Adrenal gland (tissue), 12 donors: ENCODE data around the gene RDH11. TPM values are rescaled to one million over a fixed set of nuclear protein-coding genes. Genes with fewer than 3 reads are reported as not detected.
A peak's percentile ranks its signal among the peaks of the same experiment; 100 is the strongest.

Source experiments
- DNase-seq, 7 donors: peaks; one replicate each; pipeline ENCODE4 v3.0.0-alpha.2; 2019 to 2020
- H3K27ac ChIP-seq, 5 donors: fragments of 200-600 bp; sonication (generic) in 4 of 5; 1 replicate in 3 of 5; 2 replicates in 2 of 5; pipeline versions ENCODE4 v1.5.1 to v1.8.0; 2016 to 2020; ENCODE audit warnings: mild to moderate bottlenecking in 1 of 5
- H3K27me3 ChIP-seq: fragments of 200-600 bp; 2 replicates; pipeline ENCODE4 v1.8.0; 2021
- H3K36me3 ChIP-seq, 2 donors: fragments of 200-600 bp; replicated peaks in 1 of 2; 1 replicate in 1 of 2; 2 replicates in 1 of 2; pipeline versions ENCODE4 v1.5.1 to v1.8.0; 2018 to 2022
- H3K4me1 ChIP-seq, 2 donors: fragments of 200-600 bp; replicated peaks in 1 of 2; 1 replicate in 1 of 2; 2 replicates in 1 of 2; pipeline versions ENCODE4 v1.5.1 to v1.8.0; 2018 to 2021
- H3K4me3 ChIP-seq, 4 donors: fragments of 200-600 bp; sonication (generic) in 3 of 4; one replicate each; pipeline ENCODE4 v1.5.1; 2016 to 2018
- H3K9me3 ChIP-seq, 3 donors: fragments of 200-600 bp; sonication (generic) in 1 of 3; replicated peaks in 1 of 3; 1 replicate in 2 of 3; 2 replicates in 1 of 3; pipeline versions ENCODE4 v1.5.1 to v1.8.0; 2016 to 2021
- CTCF ChIP-seq, 6 experiments: fragments of 450-650 bp in 4 of 6; fragments of 200-600 bp in 2 of 6; sonication (generic) in 1 of 6; IDR thresholded peaks; 1 replicate in 5 of 6; 2 replicates in 1 of 6; pipeline versions ENCODE4 v1.5.1 to v1.8.0; 2016 to 2021; ENCODE audit warnings: antibody characterized with exemption in 6 of 6, mild to moderate bottlenecking in 2 of 6, moderate library complexity in 1 of 6
- POLR2A ChIP-seq, 2 donors: fragments of 450-650 bp; IDR thresholded peaks; one replicate each; pipeline ENCODE4 v1.6.1; 2017; ENCODE audit warnings: antibody characterized with exemption in 2 of 2, mild to moderate bottlenecking in 2 of 2, moderate library complexity in 1 of 2
- WGBS, 4 donors: extraction: QIAGEN DNeasy Blood & Tissue Kit in 2 of 4; methylation state at CpG; one replicate each; pipeline versions ENCODE4 v1.1.5 to v1.1.7; 2013 to 2017; 5-methylcytosine and 5-hydroxymethylcytosine counted together
- intact Hi-C, 2 donors: fragments of 100-400 bp; cut with DNase I; formaldehyde crosslinking; loops; one replicate each; pipeline versions ENCODE4 v1.14.1 to v1.15.0; 2022 to 2023
- polyA plus RNA-seq, 3 donors: library from polyadenylated mRNA; stranded (reverse); fragments of 200-250 nt in 2 of 3; fragments of 350-450 nt in 1 of 3; fragmentation: Illumina TruSeq in 1 of 3; extraction: RNeasy Lipid Tissue Mini Kit (QIAGEN cat#74804) in 1 of 3; gene quantifications; one replicate each; pipeline ENCODE4 v1.2.3, GENCODE V29; 2013 to 2014
- total RNA-seq, 9 donors: library from RNA; depleted of rRNA in 4 of 9; stranded (reverse); fragments of >200 nt in 4 of 9; fragments of 120-200 nt in 1 of 9; fragmentation: NEBNext Ultra II Directional in 1 of 9; extraction: Animal tissue kit (Norgen Biotek cat#: 25700) in 1 of 9; gene quantifications; one replicate each; pipeline versions ENCODE4 v1.1.0 to v1.2.4, GENCODE V29; 2013 to 2023
- donor health status: healthy with polysubstance abuse.
- donor health status: Bipolar disorder and iron deficiency.
- donor health status: DM: yes; HTN: yes; CAD: no.
- donor health status: DM: no; HTN: no; CAD: no.
- donor health status: DM: no; HTN: no; CAD: no.
- donor health status: DM: yes; HTN: yes; CAD: no.

Gene RDH11
- total and polyA plus RNA-seq, 12 donors, result 49.1 to 309 (median 81.3) TPM

GRCh38 chr14:67697006-67697405 is 1.4 kb upstream of the RDH11 start:
- WGBS, 4 donors, result 47 to 74% (median 66%) methylated on average over 4 of the region's 4 CpGs
- Histone ChIP-seq H3K27ac (no peak overlapping the region), H3K4me1 (peaks cover 5 to 18% of the 10 kb centered on the region in 2 donors)

GRCh38 chr14:67694791-67695393 is 672 bp downstream of the RDH11 start:
- Histone ChIP-seq H3K4me3 (peak overlapping the region in 3 of 4 donors; percentile 48 to 74 (median 58)), H3K27me3 (no peaks in the 10 kb centered on the region), H3K27ac (peak overlapping the region; percentile 61 to 94 (median 89)), H3K9me3 (no peaks in the 10 kb centered on the region), H3K4me1 (peaks cover 5 to 18% of the 10 kb centered on the region in 2 donors), H3K36me3 (peaks cover 0 to 25% of the 10 kb centered on the region in 2 donors)
- WGBS, 4 donors, result 1 to 2% (median 1%) methylated on average over 16 to 21 of the region's 21 CpGs
- TF ChIP-seq POLR2A (IDR thresholded peaks at IDR 0.05) (peak in 1 of 2 donors; percentile 74), CTCF (IDR thresholded peaks at IDR 0.05) (no peak)
- peak; percentile 84 to 97 (median 94) for DNase-seq
- intact Hi-C loops, result loop anchor here in 1 of 2 donors (10.0 kb wide), 1 partner anchor 80 kb away; the partner anchor contains the start of gene ARG2

More at GRCh38 chr14:67697006-67697405, 1.4 kb upstream of the RDH11 start:
- Histone ChIP-seq H3K27me3 (no peaks in the 10 kb centered on the region), H3K36me3 (peaks cover 0 to 4% of the 10 kb centered on the region in 2 donors), H3K9me3 (no peaks in the 10 kb centered on the region), H3K4me3 (no peak overlapping the region)
- intact Hi-C loops, result loop anchor here in 1 of 2 donors (10.0 kb wide), 1 partner anchor 82 kb away; the partner anchor contains the start of gene ARG2
- TF ChIP-seq POLR2A (IDR thresholded peaks at IDR 0.05) (no peak), CTCF (IDR thresholded peaks at IDR 0.05) (no peak)
- DNase-seq, result no peak

- H3K9me3 ChIP-seq, result no peaks in the 10 kb centered on the region
- H3K4me1 ChIP-seq, result peaks cover 5 to 18% of the 10 kb centered on the region in 2 donors
- no peak overlapping the region for H3K27ac ChIP-seq
- H3K27me3 ChIP-seq, result no peaks in the 10 kb centered on the region
- 88 to 98% (median 96%) methylated on average over 3 to 4 of the region's 4 CpGs for WGBS, 4 donors
- intact Hi-C loops, result loop anchor here in 1 of 2 donors (10.0 kb wide), 1 partner anchor 75 kb away; the partner anchor contains the start of gene ARG2
- H3K36me3 ChIP-seq, result peaks cover 0 to 60% of the 10 kb centered on the region in 2 donors
- no peak for DNase-seq
- H3K4me3 ChIP-seq, result no peak overlapping the region
- no peak for TF ChIP-seq CTCF (IDR thresholded peaks at IDR 0.05)
- no peak for TF ChIP-seq POLR2A (IDR thresholded peaks at IDR 0.05)
Observed at GRCh38 chr14:67690011-67690410, 5.6 kb downstream of the RDH11 start.

GRCh38 chr14:67683842-67684241 is 11.7 kb downstream of the RDH11 start:
- Histone ChIP-seq H3K27me3 (no peaks in the 10 kb centered on the region), H3K36me3 (peaks cover 0 to 40% of the 10 kb centered on the region in 2 donors), H3K4me1 (no peaks in the 10 kb centered on the region), H3K4me3 (no peak overlapping the region), H3K9me3 (no peaks in the 10 kb centered on the region), H3K27ac (no peak overlapping the region)
- intact Hi-C loops, result no loop called here
- TF ChIP-seq POLR2A (IDR thresholded peaks at IDR 0.05) (no peak), CTCF (IDR thresholded peaks at IDR 0.05) (no peak)
- no peak for DNase-seq
